ENCODE results near the gene CRHR2.

Gene CRHR2

DNA sequence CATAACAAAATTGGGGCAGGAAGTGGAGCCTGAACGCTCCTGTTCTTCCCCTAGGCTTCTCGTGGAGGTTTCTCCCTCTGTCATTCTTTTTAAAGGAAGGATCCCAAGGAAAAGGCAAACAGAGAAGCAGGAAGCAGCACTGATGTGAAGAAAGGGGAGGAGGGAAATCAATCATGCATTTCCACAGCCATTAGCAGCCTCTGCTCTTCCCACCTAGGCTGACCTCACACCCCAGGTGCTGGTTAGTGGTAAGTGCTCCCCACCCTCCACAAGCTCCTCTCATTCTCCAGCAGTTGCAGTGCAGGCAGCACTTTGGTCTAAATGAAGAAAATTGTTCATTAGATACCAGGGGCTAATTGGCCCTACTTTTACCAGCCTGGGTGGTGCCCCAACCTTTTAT, 2.6 kb downstream of the CRHR2 start:
- no peak for DNase-seq (ENCODE audit: low read depth)

DNA sequence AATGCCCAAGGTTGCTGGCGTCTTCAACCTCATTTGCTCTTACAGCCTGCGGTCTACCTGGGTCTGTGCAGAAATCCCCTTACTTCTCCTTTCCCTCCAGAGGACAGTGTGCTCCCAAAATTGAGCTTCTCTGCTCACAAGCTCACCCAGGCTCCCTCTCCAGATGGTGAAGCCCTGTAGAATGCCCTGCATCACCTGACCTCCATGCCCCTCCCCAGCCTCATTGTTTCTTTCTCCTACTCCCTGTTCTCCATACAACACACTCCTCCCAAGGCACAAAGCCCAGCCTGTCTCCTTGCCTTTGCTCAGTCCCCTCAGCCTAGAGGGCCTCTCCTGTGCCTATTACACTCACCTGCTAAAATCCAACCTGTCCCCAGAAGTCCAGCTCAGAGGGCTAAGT, 3.5 kb downstream of the CRHR2 start:
- DNase-seq (ENCODE audit: low read depth) = no peak

DNA sequence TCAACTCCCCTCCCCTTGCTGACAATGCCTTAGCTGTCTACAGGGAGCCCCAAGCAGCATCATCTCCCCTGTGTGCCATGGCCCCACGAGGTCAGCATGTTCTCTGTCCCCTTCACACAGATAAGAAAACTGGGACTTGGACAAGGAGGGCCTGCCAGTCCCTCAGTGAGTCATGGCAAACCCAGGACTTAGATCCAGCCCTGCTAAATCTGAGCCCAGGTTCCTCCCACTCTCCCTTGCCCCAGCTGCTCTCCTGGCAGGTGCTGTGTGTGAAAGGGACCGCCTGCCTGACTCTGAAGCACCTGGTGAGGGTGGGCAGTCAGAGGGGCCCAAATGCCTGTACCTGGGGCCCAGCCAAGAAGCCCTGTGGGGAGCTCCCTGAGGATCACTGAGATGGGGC, 7.4 kb downstream of the CRHR2 start:
- no peak for DNase-seq (ENCODE audit: low read depth)

DNA sequence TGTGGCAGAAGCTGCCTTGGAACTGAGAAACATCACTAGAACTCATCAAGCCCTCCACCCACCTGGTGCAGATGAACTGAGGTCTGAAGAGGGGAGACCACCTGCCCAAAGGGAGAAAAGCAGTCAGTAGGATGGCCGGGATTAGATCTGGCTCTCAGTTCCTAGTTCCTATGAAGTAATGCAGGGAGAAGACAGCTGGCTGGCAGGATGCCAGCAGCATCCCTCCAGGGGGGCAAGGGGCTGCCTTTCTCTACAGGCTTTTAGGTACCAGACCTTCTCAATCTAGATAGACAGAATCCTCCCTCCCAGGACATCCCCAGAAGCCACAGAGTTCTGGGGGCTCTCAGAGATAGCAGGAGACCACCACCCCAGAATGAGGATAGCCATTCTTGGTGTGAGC, 7.8 kb downstream of the CRHR2 start:
- DNase-seq (ENCODE audit: low read depth) = no peak

DNA sequence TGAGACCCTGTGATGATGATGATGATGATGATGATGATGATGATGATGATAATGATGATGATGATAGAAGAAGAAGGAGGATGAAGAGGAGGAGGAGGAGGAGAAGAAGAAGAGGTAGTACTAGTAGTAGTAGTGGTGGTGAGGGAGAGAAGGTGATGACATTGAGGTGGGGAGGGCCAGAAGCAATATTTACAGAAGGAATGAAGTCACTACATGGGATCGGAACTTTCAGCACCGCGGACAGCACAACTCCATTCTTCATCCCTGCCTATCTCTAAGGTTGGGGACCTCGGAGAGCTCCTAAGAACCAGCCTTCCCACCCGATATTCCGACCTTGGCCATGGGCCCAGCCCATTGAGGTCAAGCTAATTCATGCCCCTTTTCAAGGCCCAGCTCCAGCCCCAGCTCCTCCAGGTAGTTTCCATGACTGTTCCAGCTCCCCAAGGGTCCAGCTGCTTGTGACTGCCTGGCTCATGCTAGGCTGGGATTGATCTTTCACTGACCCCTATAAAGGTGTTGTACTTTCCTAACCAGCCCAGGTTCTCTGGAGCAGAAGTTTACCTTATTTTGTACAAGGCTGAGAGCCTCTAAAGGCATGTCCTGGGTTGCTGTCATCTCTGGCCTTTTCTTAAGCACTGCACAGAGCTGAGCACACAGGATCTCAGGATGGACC, 10.3 kb downstream of the CRHR2 start:
- DNase-seq (ENCODE audit: low read depth) = no peak

DNA sequence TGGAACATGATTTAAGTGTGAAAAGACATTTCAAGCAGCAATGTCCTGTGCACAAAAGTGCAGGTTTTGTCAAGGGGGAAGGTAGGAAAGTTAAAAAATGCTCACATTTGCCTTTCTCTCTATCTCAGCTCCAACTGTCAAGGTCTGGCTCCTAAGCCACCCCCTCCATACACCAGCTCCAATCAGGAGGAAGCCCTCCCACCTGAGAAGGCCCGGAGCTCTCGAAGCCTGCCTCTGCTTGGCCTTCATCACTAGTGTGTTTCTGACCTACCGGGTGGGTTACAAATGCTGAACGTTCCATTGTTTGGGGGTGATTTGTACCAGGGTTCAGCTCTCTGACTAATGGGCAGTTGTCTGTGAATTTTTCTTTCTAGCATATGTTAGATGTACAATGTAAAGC, 14.2 kb downstream of the CRHR2 start:
- no peak for DNase-seq (ENCODE audit: low read depth)

DNA sequence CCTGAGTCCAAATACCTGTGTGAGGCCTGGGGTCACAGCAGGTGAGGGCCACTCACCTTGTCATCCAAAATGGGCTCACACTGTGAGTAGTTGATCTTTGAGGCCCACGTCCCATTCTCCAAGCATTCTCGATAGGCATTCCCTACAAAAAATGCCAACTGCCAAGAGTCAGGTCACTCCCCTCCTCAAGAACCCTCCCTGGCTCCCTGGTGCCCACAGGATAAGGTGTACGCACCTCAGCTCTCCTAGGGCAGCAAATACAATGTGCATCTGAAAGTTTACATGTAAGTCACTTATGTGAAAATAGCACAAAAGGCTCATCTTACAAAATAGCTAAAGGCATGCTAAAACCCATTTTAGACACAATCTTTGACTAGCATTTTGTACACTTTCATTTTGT, 15.1 kb downstream of the CRHR2 start:
- no peak for DNase-seq (ENCODE audit: low read depth)

DNA sequence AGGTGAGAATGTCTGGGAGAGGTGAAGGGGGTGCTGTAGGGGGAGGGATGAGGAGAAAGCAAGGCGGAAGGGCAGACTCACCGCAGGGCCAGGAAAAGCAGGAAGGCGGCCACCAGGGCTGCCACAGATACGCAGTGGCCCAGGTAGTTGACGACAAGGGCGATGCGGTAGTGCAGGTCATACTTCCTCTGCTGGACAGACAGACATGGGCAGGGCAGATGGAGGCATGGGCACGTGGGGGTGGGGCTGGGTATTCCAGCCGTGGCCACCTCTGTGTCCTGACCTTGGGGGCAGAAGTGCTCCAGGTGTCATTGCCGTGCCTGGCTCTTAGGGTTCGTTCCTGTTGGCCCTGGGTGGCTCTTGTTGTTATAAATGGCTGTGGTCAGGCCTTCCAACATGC, 16.8 kb downstream of the CRHR2 start:
- no peak for DNase-seq (ENCODE audit: low read depth)

DNA sequence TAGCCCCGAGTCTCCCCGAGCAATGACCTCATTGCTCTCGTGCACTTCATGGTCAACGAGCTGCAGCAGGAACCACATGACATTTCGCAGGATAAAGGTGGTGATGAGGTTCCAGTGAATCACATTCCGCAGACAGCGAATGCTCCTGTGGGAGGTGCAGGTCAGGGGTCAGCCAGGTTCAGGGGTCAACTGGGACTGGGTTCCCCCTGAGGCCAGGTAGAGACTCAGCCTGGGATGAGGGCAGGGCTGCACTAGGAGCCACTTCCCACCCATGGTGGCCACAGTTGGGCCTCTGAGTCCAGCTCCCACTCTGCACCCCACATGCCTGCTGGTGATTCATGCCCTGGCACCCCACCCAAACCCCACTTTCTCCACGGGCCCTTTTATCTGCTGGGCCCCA, 17.2 kb downstream of the CRHR2 start:
- no peak for DNase-seq (ENCODE audit: low read depth)

DNA sequence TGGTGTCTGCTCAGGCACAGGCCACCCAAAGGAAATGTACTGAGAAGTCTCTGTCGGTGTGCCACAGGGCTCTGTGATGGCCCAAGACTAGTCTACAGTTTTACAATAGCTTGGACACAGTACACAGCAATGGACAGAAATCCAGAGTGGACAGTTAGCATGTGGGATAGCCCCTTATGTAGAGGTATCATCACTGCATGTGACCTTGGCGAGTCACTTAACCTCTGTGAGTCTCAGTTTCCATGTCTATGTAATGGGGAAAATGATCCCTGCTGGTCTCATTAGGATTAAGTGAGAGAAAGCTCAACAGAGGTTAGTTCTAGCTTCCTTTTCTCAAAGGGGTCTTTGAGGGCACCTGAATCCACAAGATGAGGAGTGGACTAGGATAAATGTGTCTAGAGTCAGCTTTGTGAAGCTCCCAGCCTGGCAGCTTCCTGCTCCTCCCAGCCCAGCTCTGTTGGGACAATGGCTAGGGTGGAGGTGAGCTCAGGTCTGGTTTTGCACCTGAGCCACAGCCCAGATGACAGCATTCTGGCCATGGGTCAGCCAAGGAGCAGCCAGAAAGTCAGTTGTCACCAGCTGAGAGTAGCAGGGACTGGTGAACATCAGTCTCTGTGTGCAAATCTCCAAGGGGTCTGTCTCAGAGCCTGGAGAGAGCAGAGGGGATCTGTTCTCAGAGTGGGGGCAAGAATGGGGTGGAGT, 17.9 kb downstream of the CRHR2 start:
- no peak for DNase-seq (ENCODE audit: low read depth)

DNA sequence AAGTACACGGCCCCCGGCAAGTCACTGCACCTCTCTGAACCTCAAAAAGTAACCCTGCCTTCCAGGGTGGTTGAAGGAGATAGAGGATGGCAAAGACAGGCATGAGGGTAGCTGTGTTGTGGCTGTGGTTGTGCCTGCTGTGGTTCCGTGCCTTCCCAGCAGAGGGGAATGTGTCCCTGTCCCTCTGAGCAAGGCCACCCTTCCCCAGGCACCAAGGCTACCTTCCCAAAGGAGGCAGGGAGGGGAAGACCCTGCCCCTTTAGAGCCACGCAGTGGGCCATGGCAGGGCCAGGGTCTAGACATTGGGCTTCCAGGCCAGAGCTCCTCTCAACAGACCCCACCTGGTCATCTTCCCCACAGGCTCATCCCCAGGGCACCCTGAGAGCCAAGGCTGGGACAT, 18.8 kb downstream of the CRHR2 start:
- no peak for DNase-seq (ENCODE audit: low read depth)

DNA sequence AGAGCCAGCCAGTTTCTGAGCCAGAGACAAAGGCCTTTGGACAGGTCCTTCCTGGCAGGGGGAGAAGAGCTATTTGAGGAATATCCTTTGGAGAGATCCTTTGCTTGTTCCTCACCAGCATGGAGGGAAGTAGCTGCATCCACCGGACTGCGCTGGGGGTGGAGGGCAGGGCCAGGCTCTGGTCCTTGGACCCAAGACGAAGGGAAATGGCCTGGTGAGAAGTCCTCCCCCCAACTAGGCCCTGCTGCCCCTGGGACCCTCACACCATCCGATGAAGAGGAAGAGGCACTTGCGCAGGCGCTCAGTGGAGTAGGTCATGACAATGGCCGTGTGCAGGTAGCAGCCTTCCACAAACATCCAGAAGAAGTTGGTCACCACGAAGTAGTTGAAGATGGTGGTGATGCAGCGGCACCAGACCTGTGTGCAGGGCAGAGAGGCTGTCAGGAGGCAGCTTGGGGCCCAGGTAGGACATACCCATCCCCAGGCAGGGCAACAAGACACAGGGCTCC, 19.8 kb downstream of the CRHR2 start:
- no peak for DNase-seq (ENCODE audit: low read depth)

DNA sequence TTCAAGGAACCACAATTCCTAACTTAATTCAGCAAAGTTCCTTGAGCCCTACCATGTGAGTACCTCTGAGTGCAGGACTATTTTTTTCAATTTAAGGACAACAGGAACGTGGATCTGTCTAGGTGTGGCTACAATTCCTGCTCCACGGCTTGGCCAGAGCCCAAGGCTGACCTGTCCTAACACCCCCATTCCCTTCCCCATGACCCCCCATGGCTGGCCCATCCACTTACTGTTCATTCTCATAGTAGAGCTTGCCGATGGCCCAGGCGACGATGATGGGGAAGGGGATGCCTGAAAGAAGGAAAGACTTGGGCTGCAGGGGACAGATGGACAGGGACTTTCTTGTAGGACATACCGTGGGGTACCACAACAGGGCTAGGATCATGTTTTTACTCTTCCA, 20.3 kb downstream of the CRHR2 start:
- no peak for DNase-seq (ENCODE audit: low read depth)

DNA sequence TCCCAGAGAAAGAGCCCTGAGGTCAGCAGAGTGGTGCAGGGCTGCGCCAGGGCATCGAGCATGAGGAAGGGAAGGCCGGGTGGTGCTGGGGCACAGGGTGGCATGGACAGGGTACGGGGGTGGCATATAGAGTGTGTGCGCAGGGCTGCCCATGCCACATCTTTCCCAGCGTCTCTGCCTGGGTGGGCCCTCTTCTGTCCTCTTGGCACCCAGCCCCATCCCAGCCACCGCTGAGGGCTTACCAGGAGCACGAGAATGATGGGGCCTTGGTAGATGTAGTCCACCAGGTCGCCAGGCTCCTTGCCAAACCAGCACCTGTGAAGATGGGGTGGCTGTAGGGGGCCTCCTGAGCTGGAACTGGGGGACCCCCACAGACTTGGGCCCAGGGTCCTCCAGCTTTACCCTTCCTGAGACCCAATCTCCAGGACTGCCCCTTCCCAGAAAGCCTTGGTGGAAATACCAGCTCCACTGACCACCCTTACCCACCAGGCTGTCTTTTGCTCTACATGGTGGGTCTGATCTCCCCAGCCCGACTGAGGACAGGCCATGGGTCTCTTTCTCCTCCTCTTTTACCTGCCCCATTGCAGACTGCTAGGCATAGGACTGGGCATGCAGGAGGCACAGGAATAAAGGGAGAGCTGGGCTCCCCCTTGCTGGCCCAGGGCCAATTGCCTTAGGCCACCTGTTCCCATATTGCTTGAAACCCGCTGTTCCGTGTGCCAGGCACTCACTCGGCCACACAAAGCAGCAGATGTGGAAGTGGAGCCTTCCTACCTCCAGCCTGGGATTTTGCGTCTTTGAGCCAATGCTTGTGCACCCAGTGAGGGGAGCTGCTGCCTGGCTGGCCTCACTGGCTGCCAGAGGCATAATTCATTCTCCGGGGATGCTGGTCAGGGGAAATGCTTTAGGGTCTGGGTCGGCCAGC, 21.7 kb downstream of the CRHR2 start:
- no peak for DNase-seq (ENCODE audit: low read depth)

DNA sequence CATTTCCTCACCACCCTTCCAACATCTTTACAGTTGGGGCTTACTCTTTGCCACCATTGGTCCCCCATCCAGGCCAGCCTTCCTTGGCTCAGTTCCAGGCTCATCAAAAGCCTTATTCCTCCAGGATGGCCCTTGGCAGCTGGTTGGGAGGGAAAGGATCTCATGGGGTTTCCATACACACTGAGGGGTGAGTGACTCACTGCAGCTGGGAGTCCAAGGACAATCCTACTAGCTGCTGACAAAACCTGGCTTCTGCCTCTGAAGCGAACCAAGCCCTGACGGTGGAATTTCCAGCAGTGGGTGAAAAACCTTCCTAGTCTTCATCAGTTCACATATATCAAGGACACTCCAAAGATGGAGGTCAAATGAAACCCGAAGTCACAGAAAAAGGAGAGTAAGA, 22.9 kb downstream of the CRHR2 start:
- no peak for DNase-seq (ENCODE audit: low read depth)

DNA sequence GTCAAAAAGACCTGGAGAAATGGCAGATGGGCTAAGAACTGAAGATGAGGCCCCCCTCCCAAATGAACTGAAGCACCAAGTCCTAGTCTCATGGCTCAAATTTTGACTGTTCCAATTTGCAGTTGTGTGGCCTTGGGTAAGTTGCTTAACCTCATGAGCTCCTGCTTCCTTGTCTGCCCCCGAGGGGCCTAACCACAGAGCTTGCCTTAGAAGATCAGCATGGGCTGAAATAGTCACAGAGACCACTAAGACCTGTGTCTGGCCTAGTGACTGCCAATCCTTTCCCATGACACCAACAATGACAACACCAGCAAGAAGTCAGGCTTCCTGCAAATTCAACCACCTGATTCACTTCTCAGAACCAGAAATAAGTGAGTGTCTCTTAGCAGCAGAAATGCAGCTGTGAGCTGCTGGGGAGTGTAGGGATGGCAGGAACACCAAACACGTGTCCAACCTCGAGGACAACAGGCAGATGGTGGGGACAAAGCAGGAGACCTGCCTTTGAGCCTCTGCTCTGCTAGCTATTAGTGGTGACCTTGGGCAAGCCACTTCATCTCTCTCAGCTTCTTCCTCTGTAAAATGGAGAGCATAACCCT, 23.7 kb downstream of the CRHR2 start:
- no peak for DNase-seq (ENCODE audit: low read depth)

DNA sequence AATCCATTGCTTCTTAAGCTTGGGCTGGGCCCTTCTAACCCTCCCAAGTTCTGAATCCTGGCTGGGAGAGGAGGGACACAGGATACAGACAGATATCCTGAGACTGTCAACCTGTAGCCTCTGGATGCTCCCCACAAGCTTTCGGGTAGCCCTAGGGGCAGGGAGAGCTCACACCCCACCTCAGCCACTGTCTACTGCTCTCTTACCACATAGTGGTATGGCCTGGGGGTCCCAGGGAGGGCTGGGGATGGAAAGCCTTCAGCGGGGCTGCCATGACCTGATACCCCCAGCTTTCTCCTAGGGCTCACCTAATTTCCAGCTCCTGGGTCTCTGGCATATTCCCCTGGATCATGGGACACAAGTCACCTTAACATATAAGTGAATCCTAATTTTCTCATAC, 25.1 kb downstream of the CRHR2 start:
- DNase-seq (ENCODE audit: low read depth) = no peak

DNA sequence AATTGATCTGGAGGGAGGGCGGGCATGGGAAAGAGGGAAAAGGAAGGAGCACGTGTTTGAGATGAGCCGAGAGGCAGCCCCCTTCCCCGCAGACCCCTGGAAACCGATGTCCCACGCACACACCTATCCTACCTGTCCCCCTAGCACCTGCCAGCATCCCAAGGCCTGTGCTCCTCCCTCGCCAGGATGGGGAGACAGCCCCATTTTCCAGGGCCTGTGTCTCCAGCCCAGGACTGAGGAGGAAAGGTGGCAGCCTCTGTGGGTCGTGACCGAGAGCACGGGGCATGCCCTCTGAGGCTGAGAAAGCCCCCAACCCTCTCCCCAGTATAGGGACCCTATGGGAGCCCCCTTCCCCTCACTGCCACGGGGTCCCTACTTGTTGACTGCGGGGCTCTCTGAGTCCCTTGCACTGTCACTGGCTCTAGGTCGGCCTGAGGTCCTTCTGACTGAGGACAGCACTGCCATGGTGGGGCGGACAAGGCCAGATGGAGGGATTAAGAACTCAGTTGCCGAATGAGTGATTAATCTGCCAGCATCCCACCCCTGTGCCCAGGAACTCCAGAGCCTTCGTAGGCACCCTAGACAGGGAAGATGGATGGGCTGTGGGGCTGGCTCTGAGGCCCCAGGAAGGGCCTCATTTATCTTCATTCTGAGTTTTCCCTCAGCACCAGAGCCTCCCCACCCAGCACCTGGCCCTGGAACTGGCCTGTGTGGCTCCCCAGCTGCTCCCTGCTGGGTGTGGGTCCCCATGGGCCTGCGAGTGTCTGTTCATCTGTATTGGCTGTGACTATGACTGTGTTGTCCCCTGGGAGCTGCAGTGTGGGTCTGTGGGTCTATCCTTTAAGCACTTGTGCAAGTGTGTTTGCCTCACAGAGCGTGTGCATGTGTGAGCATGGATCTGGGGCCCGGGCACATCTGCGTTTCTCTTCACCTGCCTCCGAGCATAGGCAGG, 26.0 kb downstream of the CRHR2 start:
- no peak for DNase-seq (ENCODE audit: low read depth)

DNA sequence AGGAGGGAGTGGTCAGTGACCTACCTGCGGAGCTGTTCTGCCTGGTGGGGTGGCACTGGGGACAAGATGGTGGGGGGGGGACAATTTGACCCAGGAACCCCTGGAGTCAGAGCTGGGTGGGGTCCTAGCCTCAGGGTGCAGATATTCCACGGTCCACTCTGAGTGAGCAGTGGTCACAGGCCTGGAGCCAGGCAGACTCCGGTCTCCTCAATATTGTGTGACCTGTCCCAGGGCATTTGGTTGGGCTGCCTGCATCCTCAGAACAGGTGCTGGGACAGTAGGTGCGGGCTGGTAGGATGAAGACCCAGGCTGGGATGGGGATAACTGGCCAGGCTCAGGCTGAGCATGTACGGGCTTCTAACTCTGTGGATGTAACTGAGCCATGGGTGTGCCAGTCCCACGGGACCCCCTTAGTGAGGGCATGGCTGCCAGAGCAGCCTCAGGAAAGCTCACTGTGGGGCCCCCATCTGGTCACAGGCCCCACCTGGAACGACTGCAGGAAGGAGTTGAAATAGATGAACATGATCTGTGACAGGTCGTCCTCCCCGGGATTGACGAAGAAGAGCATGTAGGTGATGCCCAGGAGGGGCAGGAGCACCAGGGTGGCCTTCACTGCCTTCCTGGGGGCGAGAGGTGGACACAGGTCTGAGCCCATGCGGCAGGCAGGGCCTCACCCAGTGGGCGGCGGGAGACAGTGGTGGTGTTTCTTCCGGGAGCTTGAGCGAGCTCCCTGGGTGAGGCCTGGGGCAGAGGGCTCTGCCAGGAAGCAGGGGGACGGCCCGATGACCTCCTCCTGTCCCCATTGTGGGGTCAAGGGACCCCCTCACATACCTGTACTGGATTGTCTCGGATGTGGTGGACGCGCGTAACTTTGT, 26.9 kb downstream of the CRHR2 start:
- DNase-seq (ENCODE audit: low read depth) = no peak

Measured in stimulated activated CD8-positive, alpha-beta memory T cell treated with anti-CD3 and anti-CD28 coated beads, Interleukin-15, amount 100 ng/mL, for 24 hours (primary cell).